K562 (cell line): ENCODE results near the gene FBXW11. TPM values are rescaled to one million over a fixed set of nuclear protein-coding genes. Genes with fewer than 3 reads are reported as not detected.

ENCODE experiments used
- ATAC-seq: fragments of 200-7000 bp; cut with Tn5 transposase; 3 replicates; pipeline ENCODE4 v1.9.1; 2020; ENCODE audit warnings: moderate library complexity
- BruUV-seq: library from RNA; stranded (reverse); fragments of 400-500 nt; replicated peaks from 2 replicates; lab custom pipeline; 2021; lab: Mats Ljungman, UMichigan
- CTCF ChIA-PET: fragments of 300-600 bp; formaldehyde crosslinking; extraction: SDS; loops from one replicate; lab custom pipeline; 2021; ENCODE audit warnings: low intra/inter-chr PET ratio; lab: Yijun Ruan, JAX
- POLR2A ChIA-PET: fragments of 300-600, 350-650 bp; sonication (Branson Sonifier 250); formaldehyde crosslinking; extraction: SDS; loops from one replicate; lab custom pipeline; 2021; ENCODE audit warnings: antibody characterized with exemption, inconsistent platforms; lab: Yijun Ruan, JAX
- DNase-seq, 4 experiments: peaks; one replicate each; pipeline versions ENCODE4 v3.0.0 to v3.0.0-alpha.2; 2011 to 2018; ENCODE audit warnings: low spot score in 3 of 4, mixed read lengths in 3 of 4; ENCODE audit errors: extremely low read depth in 1 of 4
- FAIRE-seq: peaks from 2 replicates; lab custom pipeline; 2011; peaks lifted over from hg19 to GRCh38; lab: Jason Lieb, UNC
- H2AFZ ChIP-seq: 2 replicates; pipeline ENCODE4 v1.6.0; 2011; ENCODE audit warnings: low read depth, low read length, control low read depth, inconsistent platforms
- H3K27ac ChIP-seq: fragments of 200-600 bp; 3 replicates; pipeline ENCODE4 v1.8.0; 2011; ENCODE audit warnings: low read depth, mild to moderate bottlenecking, control low read depth, inconsistent platforms, low read length, moderate library complexity, mixed read lengths; ENCODE audit errors: extremely low read depth
- H3K27me3 ChIP-seq, 2 experiments: fragments of 300-600 bp in 1 of 2; 2 replicates in 1 of 2; 3 replicates in 1 of 2; pipeline versions ENCODE4 v1.6.0 to v1.8.0; 2011; ENCODE audit warnings: inconsistent platforms in 2 of 2, low read length in 2 of 2, mild to moderate bottlenecking in 1 of 2, mixed read lengths in 1 of 2, moderate library complexity in 1 of 2; ENCODE audit not compliant: control insufficient read depth in 2 of 2, insufficient read depth in 2 of 2
- H3K36me3 ChIP-seq: fragments of 300-600 bp; 3 replicates; pipeline ENCODE4 v1.8.0; 2011; ENCODE audit warnings: mild to moderate bottlenecking, low read length, inconsistent platforms; ENCODE audit not compliant: control insufficient read depth, insufficient read depth
- H3K4me1 ChIP-seq, 2 experiments: fragments of 200-600 bp in 1 of 2; replicated peaks in 1 of 2; 2 replicates in 1 of 2; 3 replicates in 1 of 2; pipeline versions ENCODE4 v1.5.1 to v1.8.0; 2011; ENCODE audit warnings: inconsistent platforms in 2 of 2, low read length in 2 of 2, mild to moderate bottlenecking in 1 of 2, mixed read lengths in 1 of 2, moderate library complexity in 1 of 2; ENCODE audit not compliant: control insufficient read depth in 2 of 2, insufficient read depth in 2 of 2
- H3K4me2 ChIP-seq: 2 replicates; pipeline ENCODE4 v1.6.1; 2011; ENCODE audit warnings: low read length, control low read depth, inconsistent platforms, mixed read lengths; ENCODE audit not compliant: insufficient read depth
- H3K4me3 ChIP-seq: fragments of 200-600 bp; sonication (generic), shearing (Covaris generic); 2 replicates; pipeline ENCODE4 v1.5.1; 2016; ENCODE audit warnings: control low read depth, inconsistent platforms
- H3K79me2 ChIP-seq: fragments of 200-600 bp; 3 replicates; pipeline ENCODE4 v1.8.0; 2011; ENCODE audit warnings: low read length, inconsistent platforms; ENCODE audit not compliant: control insufficient read depth, insufficient read depth
- H3K9ac ChIP-seq, 2 experiments: 2 replicates each; pipeline versions ENCODE4 v1.6.0 to v1.6.1; 2011; ENCODE audit warnings: low read depth in 2 of 2, low read length in 2 of 2, control low read depth in 1 of 2, inconsistent platforms in 1 of 2, mild to moderate bottlenecking in 1 of 2, mixed read lengths in 1 of 2; ENCODE audit not compliant: insufficient read depth in 1 of 2
- H3K9me1 ChIP-seq: one replicate; pipeline ENCODE4 v1.6.0; 2011; ENCODE audit warnings: inconsistent platforms, mild to moderate bottlenecking, low read length, moderate library complexity; ENCODE audit not compliant: control insufficient read depth, insufficient read depth
- H3K9me3 ChIP-seq: replicated peaks from 2 replicates; pipeline ENCODE4 v1.5.1; 2011; ENCODE audit warnings: low read depth, low read length, inconsistent platforms; ENCODE audit not compliant: control insufficient read depth, insufficient read depth
- H4K20me1 ChIP-seq: replicated peaks from 2 replicates; pipeline ENCODE4 v1.6.1; 2011; ENCODE audit warnings: low read length, inconsistent platforms, mixed read lengths; ENCODE audit not compliant: control insufficient read depth, insufficient read depth
- CBX5 ChIP-seq: IDR thresholded peaks from 2 replicates; pipeline ENCODE4 v1.6.1; 2014; ENCODE audit warnings: low read depth, borderline replicate concordance
- CHD2 ChIP-seq: IDR thresholded peaks from 2 replicates; pipeline ENCODE4 v1.6.1; 2011; ENCODE audit warnings: low read depth, low read length
- CREBBP ChIP-seq: IDR thresholded peaks from one replicate; pipeline ENCODE4 v1.6.1; 2012; ENCODE audit warnings: low read depth, mild to moderate bottlenecking, control low read depth, inconsistent platforms, low read length
- HDAC1 ChIP-seq, 2 experiments: fragments of 450-650 bp; IDR thresholded peaks; 2 replicates each; pipeline ENCODE4 v1.6.1; 2016 to 2017; ENCODE audit warnings: inconsistent platforms in 1 of 2, mild to moderate bottlenecking in 1 of 2, moderate library complexity in 1 of 2
- KLF6 ChIP-seq: fragments of 250-450 bp; sonication (Bioruptor Pico); IDR thresholded peaks from 2 replicates; pipeline ENCODE4 v1.4.0; 2020; ENCODE audit warnings: mild to moderate bottlenecking, moderate library complexity, borderline replicate concordance
- MEIS2 ChIP-seq: fragments of 450-650 bp; IDR thresholded peaks from 2 replicates; pipeline ENCODE4 v1.6.1; 2014; ENCODE audit warnings: mild to moderate bottlenecking; ENCODE audit not compliant: partially characterized antibody
- NCOA2 ChIP-seq, 2 experiments: fragments of 450-650 bp; IDR thresholded peaks; 2 replicates each; pipeline ENCODE4 v1.6.1; 2018; ENCODE audit warnings: mild to moderate bottlenecking in 2 of 2, moderate library complexity in 1 of 2; ENCODE audit not compliant: partially characterized antibody in 2 of 2
- PHF8 ChIP-seq: fragments of 200-600 bp; sonication (generic); IDR thresholded peaks from 2 replicates; pipeline ENCODE4 v1.6.1; 2012; ENCODE audit warnings: mixed run types, mild to moderate bottlenecking, inconsistent platforms, low read length, moderate library complexity, borderline replicate concordance
- PTTG1 ChIP-seq: fragments of 450-650 bp; IDR thresholded peaks from 2 replicates; pipeline ENCODE4 v1.6.1; 2016; ENCODE audit warnings: low read depth, mild to moderate bottlenecking, missing genetic modification characterization, missing compliant biosample characterization
- RBM22 ChIP-seq: fragments of 200-400 bp; formaldehyde crosslinking; IDR thresholded peaks from 2 replicates; pipeline ENCODE4 v1.6.1; 2018; ENCODE audit warnings: low read length, low read depth; ENCODE audit not compliant: poor library complexity, severe bottlenecking
- RHOXF2B ChIP-seq: fragments of 250-450 bp; sonication (Bioruptor Pico); conservative IDR thresholded peaks from 2 replicates; pipeline ENCODE4 v1.5.1; 2021
- SMAD2 ChIP-seq: fragments of 150-350 bp; IDR thresholded peaks from 2 replicates; pipeline ENCODE4 v1.6.1; 2014; ENCODE audit warnings: low read depth, mild to moderate bottlenecking, low read length
- ZBED1 ChIP-seq: IDR thresholded peaks from 2 replicates; pipeline ENCODE4 v1.6.1; 2014
- ZNF24 ChIP-seq: fragments of 450-650 bp; IDR thresholded peaks from 2 replicates; pipeline ENCODE4 v1.6.1; 2016
- ZNF449 ChIP-seq: fragments of 250-450 bp; sonication (Bioruptor Pico); IDR thresholded peaks from 2 replicates; pipeline ENCODE4 v1.8.0; 2022; ENCODE audit warnings: moderate library complexity, mild to moderate bottlenecking, inconsistent platforms
- ZNF511 ChIP-seq: sonication (generic); formaldehyde crosslinking; IDR thresholded peaks from 2 replicates; pipeline ENCODE4 v1.8.0; 2022; ENCODE audit warnings: mild to moderate bottlenecking, missing genetic modification reagents
- WGBS: fragments of 100-300 bp; shearing (Covaris generic); methylation state at CpG from one replicate; pipeline ENCODE4 v1.1.6; 2016; ENCODE audit warnings: low coverage, mixed read lengths; ENCODE audit not compliant: insufficient coverage; ENCODE audit errors: missing lambda C conversion rate; 5-methylcytosine and 5-hydroxymethylcytosine counted together
- in situ Hi-C: fragments of 300-500 bp; cut with MboI; formaldehyde crosslinking; loops from 4 replicates; pipeline ENCODE4 v1.15.0; 2018; ENCODE audit warnings: inconsistent platforms, mixed read lengths
- intact Hi-C: fragments of 100-400 bp; cut with micrococcal nuclease; formaldehyde crosslinking; loops from 2 replicates; pipeline ENCODE4 v1.14.2; 2022
- polyA plus RNA-seq, 8 experiments: library from polyadenylated mRNA; depleted of rRNA in 4 of 8; stranded (reverse) in 5 of 8; unstranded in 3 of 8; fragments of >200 nt; fragmentation: Nextera tagmentation in 2 of 8; fragmentation: Illumina TruSeq in 1 of 8; extraction: Ambion mirVana in 2 of 8; extraction: Trizol in 1 of 8; gene quantifications; 2 replicates each; pipeline versions ENCODE4 v1.2.1 to v1.2.3, GENCODE V29; 2011 to 2014; ENCODE audit warnings: inconsistent platforms in 1 of 8, missing spikeins in 1 of 8
- total RNA-seq, 7 experiments: library from RNA; depleted of rRNA in 6 of 7; stranded (reverse); fragments of >200 nt in 6 of 7; fragmentation: Illumina TruSeq in 2 of 7; extraction: Trizol in 2 of 7; gene quantifications; 2 replicates each; pipeline versions ENCODE4 v1.2.1 to v1.2.3, GENCODE V29; 2011 to 2021; ENCODE audit warnings: low replicate concordance in 1 of 7

Gene FBXW11
- total and polyA plus RNA-seq, 9 of the 15 experiments (the other 6 are each of a cell fraction or from before 2014, with no cell fraction given) = 3.0 to 28.6 (median 23.6) TPM

GRCh38 chr5:172048539-172049101 is 42.2 kb upstream of the FBXW11 start:
- no peak for DNase-seq
- WGBS = 59% methylated on average over 12 of the region's 12 CpGs
- no peak for FAIRE-seq
- in situ Hi-C loops (no loop called here), intact Hi-C loops (loop anchor here (10.0 kb wide), 2 partner anchors 274 to 414 kb away; no protein-coding TSS in a partner anchor)
- Histone ChIP-seq H3K27ac (no peak overlapping the region), H3K4me2 (no peak overlapping the region), H3K9ac (no peak overlapping the region), H3K4me3 (no peak overlapping the region), H3K4me1 (peaks cover 10 to 12% of the 10 kb centered on the region in 2 experiments; a peak in 4 of 5 replicates), H3K27me3 (peaks cover 0 to 5% of the 10 kb centered on the region in 2 experiments; a peak in 2 of 5 replicates), H2AFZ (no peak overlapping the region), H4K20me1 (no peaks in the 10 kb centered on the region), H3K36me3 (no peaks in the 10 kb centered on the region), H3K79me2 (no peaks in the 10 kb centered on the region), H3K9me3 (no peaks in the 10 kb centered on the region), H3K9me1 (no peaks in the 10 kb centered on the region)
- BruUV-seq = no TSS peak
- TF ChIP-seq SMAD2 = no peak
- TF ChIP-seq PHF8 = no peak
- TF ChIP-seq ZNF511 = no peak
- TF ChIP-seq PTTG1 = no peak
- TF ChIP-seq MEIS2 = no peak
- TF ChIP-seq RBM22 = no peak
- no peak for TF ChIP-seq CBX5
- no peak for TF ChIP-seq HDAC1 (IDR thresholded peaks at IDR 0.05)
- TF ChIP-seq CHD2 = no peak
- no peak for TF ChIP-seq NCOA2 (IDR thresholded peaks at IDR 0.05; ENCODE audit: partially characterized antibody in 2 of 2)
- TF ChIP-seq KLF6 (CRISPR knock-in tag) = no peak
- no peak for TF ChIP-seq CREBBP
- TF ChIP-seq ZNF449 (CRISPR knock-in tag) = no peak
- no peak for TF ChIP-seq RHOXF2B
- TF ChIP-seq ZNF24 = no peak
- no peak for TF ChIP-seq ZBED1
- no peak for ATAC-seq
- ChIA-PET CTCF (no interaction called here), POLR2A (interaction anchor here (0.6 kb wide), 1 partner anchor 266 kb away, joined by 3 read pairs; no protein-coding TSS in a partner anchor)
